ENCODE measurements around the gene HAUS3. TPM values are rescaled to one million over a fixed set of nuclear protein-coding genes. Genes with fewer than 3 reads are reported as not detected.

The HAUS3 gene
- total RNA-seq, 1 experiment from 2014 or later = 17.3 TPM

- H3K4me2 ChIP-seq (ENCODE audit: low read length) = no peak overlapping the region
- no peaks in the 10 kb centered on the region for H3K9me3 ChIP-seq (ENCODE audit: control insufficient read depth in 1 of 2, insufficient read depth in 1 of 2, low read depth in 1 of 2, low read length in 2 of 2)
- RAD21 ChIA-PET (ENCODE audit: low non-redundant PET in 1 of 2, low total read pairs in 2 of 2, uncharacterized antibody in 2 of 2, unreplicated experiment in 2 of 2) = no interaction called here
- intact Hi-C loops (cut with micrococcal nuclease) = no loop called here
- no peaks in the 10 kb centered on the region for H4K20me1 ChIP-seq (ENCODE audit: insufficient read depth)
- no TSS peak for BruUV-seq (replicated peaks)
- no peak overlapping the region for H3K4me3 ChIP-seq (replicated peaks in 1 of 2; ENCODE audit: low read depth in 1 of 2, low read length in 2 of 2)
- H3K4me1 ChIP-seq (ENCODE audit: control insufficient read depth in 1 of 2, insufficient read depth in 2 of 2, low read length in 2 of 2) = no peaks in the 10 kb centered on the region
- H3K36me3 ChIP-seq (ENCODE audit: control insufficient read depth in 1 of 2, insufficient read depth in 2 of 2, low read length in 2 of 2) = no peaks in the 10 kb centered on the region
- H3K9ac ChIP-seq (ENCODE audit: low read length) = no peak overlapping the region
- ATAC-seq = no peak
- H3K79me2 ChIP-seq (ENCODE audit: insufficient read depth, low read length) = no peaks in the 10 kb centered on the region
- H3K27ac ChIP-seq (ENCODE audit: low read depth, low read length) = no peak overlapping the region
- POLR2A ChIA-PET = no interaction called here
- H2AFZ ChIP-seq (ENCODE audit: low read depth, low read length, poor library complexity, severe bottlenecking) = no peak overlapping the region
- no peak for DNase-seq (ENCODE audit: low read depth, low spot score)
- no peak for TF ChIP-seq ZFX (IDR thresholded peaks at IDR 0.05)
- no peak for TF ChIP-seq RAD21 (IDR thresholded peaks at IDR 0.05; ENCODE audit: low read depth)
- no peak for TF ChIP-seq POLR2AphosphoS5 (IDR thresholded peaks at IDR 0.05; ENCODE audit: low read depth, low read length)
- no peak for TF ChIP-seq EGR1 (IDR thresholded peaks at IDR 0.05; ENCODE audit: low read depth)
- TF ChIP-seq ZNF274 (IDR thresholded peaks at IDR 0.05; ENCODE audit: low read depth, low read length) = no peak
- no peaks in the 10 kb centered on the region for H3K9me2 ChIP-seq (ENCODE audit: insufficient read depth)
- H3K27me3 ChIP-seq (ENCODE audit: insufficient read depth, low read length) = no peaks in the 10 kb centered on the region
- CTCF ChIA-PET = no interaction called here
These were observed 26.7 kb upstream of the HAUS3 start for GRCh38 chr4:2268357-2269205.

GRCh38 chr4:2267841-2268240 lies 25.9 kb upstream of the HAUS3 start:
- H4K20me1 ChIP-seq (ENCODE audit: insufficient read depth) = no peaks in the 10 kb centered on the region
- DNase-seq (ENCODE audit: low read depth, low spot score) = no peak
- H2AFZ ChIP-seq (ENCODE audit: low read depth, low read length, poor library complexity, severe bottlenecking) = no peak overlapping the region
- H3K9me2 ChIP-seq (ENCODE audit: insufficient read depth) = no peaks in the 10 kb centered on the region
- no peak for ATAC-seq
- no peaks in the 10 kb centered on the region for H3K36me3 ChIP-seq (ENCODE audit: control insufficient read depth in 1 of 2, insufficient read depth in 2 of 2, low read length in 2 of 2)
- TF ChIP-seq EGR1 (IDR thresholded peaks at IDR 0.05; ENCODE audit: low read depth) (no peak), SP1 (IDR thresholded peaks at IDR 0.05; ENCODE audit: low read depth) (no peak), ZBTB33 (IDR thresholded peaks at IDR 0.05; ENCODE audit: extremely low read depth, insufficient replicate concordance, low read length) (no peak), ELF1 (IDR thresholded peaks at IDR 0.05; ENCODE audit: borderline replicate concordance, low read depth) (no peak), ZNF274 (IDR thresholded peaks at IDR 0.05; ENCODE audit: low read depth, low read length) (no peak), CEBPB (IDR thresholded peaks at IDR 0.05; ENCODE audit: low read depth) (no peak), CBX3 (IDR thresholded peaks at IDR 0.05; ENCODE audit: low read depth) (no peak), JUND (IDR thresholded peaks at IDR 0.05) (no peak), YY1 (IDR thresholded peaks at IDR 0.05; ENCODE audit: extremely low read depth, insufficient replicate concordance, low read depth, low read length) (no peak), POLR2A (IDR thresholded peaks at IDR 0.05; ENCODE audit: borderline replicate concordance, extremely low read depth, insufficient read depth, insufficient read length) (no peak), ZFX (IDR thresholded peaks at IDR 0.05) (no peak), EZH2 (IDR thresholded peaks at IDR 0.05) (no peak), FOSL1 (IDR thresholded peaks at IDR 0.05; ENCODE audit: low read depth) (no peak)
- TF ChIP-seq, protein P1, sequence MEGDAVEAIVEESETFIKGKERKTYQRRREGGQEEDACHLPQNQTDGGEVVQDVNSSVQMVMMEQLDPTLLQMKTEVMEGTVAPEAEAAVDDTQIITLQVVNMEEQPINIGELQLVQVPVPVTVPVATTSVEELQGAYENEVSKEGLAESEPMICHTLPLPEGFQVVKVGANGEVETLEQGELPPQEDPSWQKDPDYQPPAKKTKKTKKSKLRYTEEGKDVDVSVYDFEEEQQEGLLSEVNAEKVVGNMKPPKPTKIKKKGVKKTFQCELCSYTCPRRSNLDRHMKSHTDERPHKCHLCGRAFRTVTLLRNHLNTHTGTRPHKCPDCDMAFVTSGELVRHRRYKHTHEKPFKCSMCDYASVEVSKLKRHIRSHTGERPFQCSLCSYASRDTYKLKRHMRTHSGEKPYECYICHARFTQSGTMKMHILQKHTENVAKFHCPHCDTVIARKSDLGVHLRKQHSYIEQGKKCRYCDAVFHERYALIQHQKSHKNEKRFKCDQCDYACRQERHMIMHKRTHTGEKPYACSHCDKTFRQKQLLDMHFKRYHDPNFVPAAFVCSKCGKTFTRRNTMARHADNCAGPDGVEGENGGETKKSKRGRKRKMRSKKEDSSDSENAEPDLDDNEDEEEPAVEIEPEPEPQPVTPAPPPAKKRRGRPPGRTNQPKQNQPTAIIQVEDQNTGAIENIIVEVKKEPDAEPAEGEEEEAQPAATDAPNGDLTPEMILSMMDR (IDR thresholded peaks at IDR 0.05 in 2 of 3, conservative IDR thresholded peaks at IDR 0.05 in 1 of 3; ENCODE audit: borderline replicate concordance in 1 of 3, insufficient read depth in 1 of 3, low read depth in 2 of 3, low read length in 2 of 3) = no peak
- TF ChIP-seq, protein P2, sequence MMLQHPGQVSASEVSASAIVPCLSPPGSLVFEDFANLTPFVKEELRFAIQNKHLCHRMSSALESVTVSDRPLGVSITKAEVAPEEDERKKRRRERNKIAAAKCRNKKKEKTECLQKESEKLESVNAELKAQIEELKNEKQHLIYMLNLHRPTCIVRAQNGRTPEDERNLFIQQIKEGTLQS (IDR thresholded peaks at IDR 0.05) = no peak
- no peak overlapping the region for H3K27ac ChIP-seq (ENCODE audit: low read depth, low read length)
- H3K9me3 ChIP-seq (ENCODE audit: control insufficient read depth in 1 of 2, insufficient read depth in 1 of 2, low read depth in 1 of 2, low read length in 2 of 2) = no peaks in the 10 kb centered on the region
- intact Hi-C loops (cut with micrococcal nuclease) = no loop called here
- H3K27me3 ChIP-seq (ENCODE audit: insufficient read depth, low read length) = no peaks in the 10 kb centered on the region
- peaks cover 0 to 1% of the 10 kb centered on the region in 2 experiments; a peak in 2 of 4 replicates for H3K4me1 ChIP-seq (ENCODE audit: control insufficient read depth in 1 of 2, insufficient read depth in 2 of 2, low read length in 2 of 2)
- ChIA-PET CTCF (no interaction called here), POLR2A (no interaction called here), RAD21 (ENCODE audit: low non-redundant PET in 1 of 2, low total read pairs in 2 of 2, uncharacterized antibody in 2 of 2, unreplicated experiment in 2 of 2) (no interaction called here)
- H3K4me3 ChIP-seq (replicated peaks in 1 of 2; ENCODE audit: low read depth in 1 of 2, low read length in 2 of 2) = no peak overlapping the region
- no peak overlapping the region for H3K4me2 ChIP-seq (ENCODE audit: low read length)
- BruUV-seq (replicated peaks) = no TSS peak
- H3K79me2 ChIP-seq (ENCODE audit: insufficient read depth, low read length) = no peaks in the 10 kb centered on the region
- no peak overlapping the region for H3K9ac ChIP-seq (ENCODE audit: low read length)
